HL-60/S4 (cell line): ENCODE results near the gene KCNK2.

Experiments used
- in situ Hi-C: fragments of 300-500 bp; cut with MboI; formaldehyde crosslinking; loops from 2 replicates; pipeline ENCODE4 v1.14.3; 2022; ENCODE audit warnings: low sequenced_read_pairs

Gene KCNK2

GRCh38 chr1:215250913-215251312, 168.4 kb downstream of the KCNK2 start:
- in situ Hi-C loops = no loop called here

- in situ Hi-C loops = no loop called here
Observed at GRCh38 chr1:215251428-215251827, 168.9 kb downstream of the KCNK2 start.

GRCh38 chr1:215252164-215252563, 169.6 kb downstream of the KCNK2 start:
- in situ Hi-C loops = no loop called here

- in situ Hi-C loops = no loop called here
Observed at GRCh38 chr1:215256936-215257679, 174.6 kb downstream of the KCNK2 start.

GRCh38 chr1:215260711-215261110, 178.2 kb downstream of the KCNK2 start:
- in situ Hi-C loops = no loop called here

- in situ Hi-C loops = no loop called here
Observed at GRCh38 chr1:215262106-215262505, 179.6 kb downstream of the KCNK2 start.

- in situ Hi-C loops = no loop called here
Observed at GRCh38 chr1:215263636-215264035, 181.1 kb downstream of the KCNK2 start.

GRCh38 chr1:215264649-215265048, 182.1 kb downstream of the KCNK2 start:
- in situ Hi-C loops = no loop called here

GRCh38 chr1:215267495-215267894, 185.0 kb downstream of the KCNK2 start:
- in situ Hi-C loops = no loop called here

- in situ Hi-C loops = no loop called here
Observed at GRCh38 chr1:215269955-215270354, 187.4 kb downstream of the KCNK2 start.

- in situ Hi-C loops = no loop called here
Observed at GRCh38 chr1:215273838-215274516, 191.4 kb downstream of the KCNK2 start.

GRCh38 chr1:215276582-215276981, 194.0 kb downstream of the KCNK2 start:
- in situ Hi-C loops = no loop called here

GRCh38 chr1:215277532-215277931, 195.0 kb downstream of the KCNK2 start:
- in situ Hi-C loops = no loop called here

GRCh38 chr1:215279682-215280081, 197.1 kb downstream of the KCNK2 start:
- in situ Hi-C loops = no loop called here

- in situ Hi-C loops = no loop called here
Observed at GRCh38 chr1:215282557-215282956, 200.0 kb downstream of the KCNK2 start.

GRCh38 chr1:215285013-215285800, 202.7 kb downstream of the KCNK2 start:
- in situ Hi-C loops = no loop called here
